IPS-18c (cell line): Measurements from ENCODE around the gene METTL25B.

ENCODE experiments used
- H3K4me3 ChIP-seq: 2 replicates; pipeline ENCODE4 v1.7.0; 2013; ENCODE audit warnings: low read depth, mild to moderate bottlenecking, low read length, moderate library complexity; ENCODE audit not compliant: insufficient read depth
- H3K9me3 ChIP-seq: one replicate; pipeline ENCODE4 v1.6.1; 2013; ENCODE audit warnings: mild to moderate bottlenecking, low read length, moderate library complexity; ENCODE audit not compliant: control insufficient read depth, insufficient read depth

The METTL25B gene

DNA sequence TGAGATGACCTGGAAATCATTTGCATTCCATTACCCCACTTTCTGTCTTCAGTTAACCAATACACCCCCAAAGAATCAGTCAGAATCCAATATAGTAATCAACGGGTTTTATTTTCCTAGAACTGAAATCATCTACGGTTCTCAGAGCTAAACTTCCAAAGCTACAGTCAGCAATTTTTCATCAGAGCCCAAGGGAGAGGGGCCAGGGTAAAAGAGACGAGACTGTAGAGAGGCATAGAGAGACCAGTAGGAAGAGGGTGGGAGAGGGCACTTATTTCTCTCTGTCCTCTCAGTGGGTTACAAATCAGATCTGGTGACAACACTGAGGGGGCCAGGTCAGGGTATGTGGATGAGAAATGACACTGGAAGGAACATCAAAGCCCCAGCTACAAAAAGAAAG, 13.7 kb downstream of the METTL25B start:
- no peak overlapping the region for H3K4me3 ChIP-seq
- no peaks in the 10 kb centered on the region for H3K9me3 ChIP-seq

- Histone ChIP-seq H3K9me3 (no peaks in the 10 kb centered on the region), H3K4me3 (no peak overlapping the region)
These were observed 14.5 kb downstream of the METTL25B start for GRCh38 chr1:156742801-156743200.

DNA sequence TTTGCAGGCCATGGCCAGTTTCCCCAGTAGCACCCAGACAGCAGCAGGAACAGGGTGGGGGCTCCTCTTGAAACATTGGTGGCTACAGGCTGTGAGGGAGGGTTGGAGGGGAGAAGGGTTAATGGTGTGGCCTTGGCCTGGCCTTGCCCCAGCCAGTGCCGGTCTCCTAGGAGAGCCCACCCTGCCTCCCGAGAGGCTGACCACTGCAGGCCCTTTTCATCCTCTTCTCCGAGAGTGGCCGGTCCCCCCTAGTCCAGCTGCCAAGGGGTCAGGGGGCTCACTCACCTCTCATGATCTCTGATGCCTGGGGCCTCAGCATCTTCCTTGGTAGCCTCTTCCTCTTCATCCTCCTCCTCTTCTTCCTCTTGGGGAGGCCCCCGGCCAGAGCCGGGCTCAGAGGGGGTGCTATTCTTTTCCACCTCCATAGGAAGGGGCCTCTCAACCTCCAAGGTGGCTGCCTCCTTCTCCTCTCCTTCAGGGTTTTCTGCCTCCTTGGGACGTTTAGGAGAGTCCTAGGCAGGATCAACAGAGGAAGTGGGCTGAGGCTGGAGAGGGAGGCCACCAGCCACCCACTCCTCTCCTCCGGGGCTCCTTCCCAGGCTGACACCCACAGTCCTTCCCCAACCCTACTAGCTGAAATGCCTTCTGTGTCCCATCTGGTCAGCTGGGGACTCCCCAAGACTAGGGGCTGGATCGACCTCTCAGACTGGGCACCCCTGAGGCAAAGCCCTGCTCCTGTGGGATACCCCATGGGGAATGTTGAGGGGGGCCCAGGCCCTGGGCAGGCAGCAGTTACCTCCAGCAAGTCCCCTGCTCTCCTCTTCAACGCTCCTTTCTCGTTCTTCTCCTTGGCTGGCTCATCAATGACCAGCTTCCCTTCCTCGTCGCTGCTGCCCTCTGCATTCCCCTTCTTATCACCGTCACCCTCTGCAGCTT, 15.4 kb downstream of the METTL25B start:
- no peaks in the 10 kb centered on the region for H3K9me3 ChIP-seq

GRCh38 chr1:156744344-156744743, 16.1 kb downstream of the METTL25B start:
- Histone ChIP-seq H3K9me3 (no peaks in the 10 kb centered on the region), H3K4me3 (no peak overlapping the region)

More for the DNA sequence above, 15.4 kb downstream of the METTL25B start:
- H3K4me3 ChIP-seq: no peak overlapping the region

- Histone ChIP-seq H3K4me3 (no peak overlapping the region), H3K9me3 (no peaks in the 10 kb centered on the region)
These were observed 16.6 kb downstream of the METTL25B start for GRCh38 chr1:156744786-156745419.

- Histone ChIP-seq H3K4me3 (no peak overlapping the region), H3K9me3 (no peaks in the 10 kb centered on the region)
These were observed 17.6 kb downstream of the METTL25B start for GRCh38 chr1:156745881-156746280.

GRCh38 chr1:156746406-156746727, 18.1 kb downstream of the METTL25B start:
- H3K4me3 ChIP-seq: peak overlapping the region; percentile 68; the same call in 1 of the 2 replicates

DNA sequence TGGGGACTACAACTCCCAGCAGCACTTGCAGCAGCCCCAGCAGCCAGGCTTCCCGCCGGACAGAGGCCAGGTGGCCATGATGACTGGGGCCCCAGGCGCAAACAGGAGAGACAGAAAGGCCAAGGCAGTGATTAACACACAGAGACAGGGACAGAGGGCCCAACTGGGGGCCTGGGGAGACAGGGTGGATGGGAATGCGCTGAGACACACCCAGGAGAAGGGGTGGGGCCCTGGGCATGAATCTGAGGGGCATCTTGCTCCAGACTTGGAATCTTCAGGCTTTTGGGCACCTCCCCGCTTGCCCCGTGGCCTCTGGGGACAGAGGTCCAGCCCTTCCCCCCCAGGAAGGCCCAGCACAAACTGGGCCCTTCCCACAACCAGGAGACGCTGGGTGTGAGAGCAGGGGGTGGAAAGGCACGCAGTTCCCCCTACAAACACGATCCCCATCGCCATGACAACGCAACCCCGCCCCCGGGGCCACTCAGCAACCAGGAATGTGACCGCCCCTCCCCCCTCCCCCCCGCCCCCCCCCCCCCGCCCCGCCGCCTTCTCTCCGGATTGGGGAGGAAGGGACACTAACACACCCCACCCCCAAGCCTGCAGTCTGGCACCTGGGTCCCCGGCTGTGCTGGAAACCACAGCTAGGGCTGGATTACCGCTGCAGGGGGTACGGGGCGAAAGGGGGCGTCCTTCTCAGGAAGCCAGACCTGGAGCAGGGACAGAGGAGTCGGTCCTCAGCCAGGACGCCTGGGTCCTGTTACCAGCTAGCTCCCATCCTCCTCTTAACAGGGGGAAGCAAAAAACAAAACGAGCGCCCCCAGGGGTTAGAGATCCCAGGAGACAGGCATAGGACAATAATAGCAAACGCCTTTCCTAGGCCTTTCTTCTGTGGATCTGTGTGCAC, 18.7 kb downstream of the METTL25B start:
- peak overlapping the region; percentile 68 for H3K4me3 ChIP-seq

More at GRCh38 chr1:156746406-156746727, 18.1 kb downstream of the METTL25B start:
- H3K9me3 ChIP-seq: no peaks in the 10 kb centered on the region

DNA sequence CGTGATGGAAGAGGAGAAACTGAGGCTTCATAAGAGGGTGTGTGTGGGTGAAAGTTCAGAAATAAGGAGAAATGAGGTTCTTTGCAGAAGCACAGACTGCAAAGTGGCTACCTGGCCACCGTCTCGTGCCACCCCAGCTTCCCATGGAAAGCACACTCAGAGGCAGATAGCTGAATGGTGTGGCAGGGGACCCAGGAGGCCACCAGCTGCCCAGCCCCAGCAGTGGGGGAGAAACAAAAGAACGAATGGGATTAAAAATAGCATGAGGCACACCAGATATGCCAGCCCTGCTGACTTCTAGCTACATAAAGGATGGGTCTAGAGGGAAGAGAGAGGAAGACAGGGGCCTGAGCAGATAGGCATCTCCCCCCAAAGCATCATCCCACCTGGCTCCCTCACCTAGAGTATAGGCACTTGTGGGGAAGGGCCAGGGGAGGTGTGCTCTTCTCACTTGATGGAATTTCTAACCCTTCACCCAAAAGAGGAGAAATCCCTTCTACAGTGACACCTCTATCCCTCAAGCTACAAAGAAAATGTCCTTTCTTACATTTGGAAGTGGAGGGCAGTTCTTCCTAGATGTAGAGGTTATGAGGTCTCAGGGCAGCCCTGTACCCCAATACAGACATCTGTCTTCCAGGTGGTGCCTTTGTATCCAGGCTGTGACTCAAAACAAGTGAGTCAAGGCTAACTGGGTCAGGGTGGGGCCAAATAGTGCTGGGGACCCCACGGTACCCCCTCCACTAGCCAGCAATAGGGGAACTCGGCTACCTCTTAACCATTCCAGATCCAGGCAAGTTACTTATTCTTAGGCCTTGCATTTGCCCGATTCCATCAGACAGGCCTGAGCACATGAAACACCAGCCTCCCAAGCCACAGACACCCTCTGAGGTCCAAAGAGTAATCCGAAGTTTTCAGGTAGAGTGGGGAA, 19.7 kb downstream of the METTL25B start:
- H3K4me3 ChIP-seq: peak overlapping the region; percentile 38
- H3K9me3 ChIP-seq: no peaks in the 10 kb centered on the region

More for the DNA sequence above, 18.7 kb downstream of the METTL25B start:
- no peaks in the 10 kb centered on the region for H3K9me3 ChIP-seq

DNA sequence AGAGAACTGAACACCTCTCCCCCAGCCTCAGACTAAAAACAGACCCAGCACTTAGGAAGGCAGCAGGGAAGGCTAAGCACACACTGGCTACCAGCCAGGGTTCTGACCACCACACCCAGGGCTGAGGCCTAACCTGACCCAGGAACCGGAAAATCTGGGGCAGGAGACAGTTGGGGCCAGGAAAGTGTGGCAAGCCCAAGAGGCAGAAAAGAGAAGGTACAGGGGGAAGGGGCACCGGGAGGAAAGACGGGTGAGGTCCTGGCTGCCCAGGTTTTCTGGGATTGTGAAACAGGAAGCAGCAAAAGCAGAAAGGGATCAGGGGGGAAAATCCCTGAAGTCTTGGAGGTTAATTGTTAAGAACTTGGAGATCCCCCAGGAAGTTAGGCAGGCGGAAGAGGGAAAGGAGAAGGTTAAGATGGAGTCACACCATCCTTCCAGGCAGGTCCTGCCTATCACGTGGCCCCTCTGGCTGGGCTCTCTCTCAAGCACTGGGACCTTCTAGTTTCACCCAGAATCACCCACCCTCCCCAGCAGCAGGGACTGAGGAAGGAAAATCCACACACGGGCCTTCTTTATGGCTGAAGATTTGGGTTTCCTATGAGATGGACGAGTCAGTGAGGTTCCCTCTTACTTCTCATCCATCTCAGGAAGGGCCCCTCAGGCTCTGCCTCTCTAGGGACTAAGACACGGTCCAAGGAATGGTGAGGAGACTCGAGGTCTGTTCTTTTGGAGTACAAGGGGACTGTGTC, 20.6 kb downstream of the METTL25B start:
- Histone ChIP-seq H3K4me3 (peak overlapping the region; percentile 38), H3K9me3 (no peaks in the 10 kb centered on the region)

- peak overlapping the region; percentile 99 for H3K4me3 ChIP-seq
These were observed 21.3 kb downstream of the METTL25B start for GRCh38 chr1:156749419-156750118.

GRCh38 chr1:156750191-156750672, 22.0 kb downstream of the METTL25B start:
- Histone ChIP-seq H3K4me3 (peak overlapping the region; percentile 99), H3K9me3 (no peaks in the 10 kb centered on the region)

More at GRCh38 chr1:156749419-156750118, 21.3 kb downstream of the METTL25B start:
- H3K9me3 ChIP-seq: no peaks in the 10 kb centered on the region

DNA sequence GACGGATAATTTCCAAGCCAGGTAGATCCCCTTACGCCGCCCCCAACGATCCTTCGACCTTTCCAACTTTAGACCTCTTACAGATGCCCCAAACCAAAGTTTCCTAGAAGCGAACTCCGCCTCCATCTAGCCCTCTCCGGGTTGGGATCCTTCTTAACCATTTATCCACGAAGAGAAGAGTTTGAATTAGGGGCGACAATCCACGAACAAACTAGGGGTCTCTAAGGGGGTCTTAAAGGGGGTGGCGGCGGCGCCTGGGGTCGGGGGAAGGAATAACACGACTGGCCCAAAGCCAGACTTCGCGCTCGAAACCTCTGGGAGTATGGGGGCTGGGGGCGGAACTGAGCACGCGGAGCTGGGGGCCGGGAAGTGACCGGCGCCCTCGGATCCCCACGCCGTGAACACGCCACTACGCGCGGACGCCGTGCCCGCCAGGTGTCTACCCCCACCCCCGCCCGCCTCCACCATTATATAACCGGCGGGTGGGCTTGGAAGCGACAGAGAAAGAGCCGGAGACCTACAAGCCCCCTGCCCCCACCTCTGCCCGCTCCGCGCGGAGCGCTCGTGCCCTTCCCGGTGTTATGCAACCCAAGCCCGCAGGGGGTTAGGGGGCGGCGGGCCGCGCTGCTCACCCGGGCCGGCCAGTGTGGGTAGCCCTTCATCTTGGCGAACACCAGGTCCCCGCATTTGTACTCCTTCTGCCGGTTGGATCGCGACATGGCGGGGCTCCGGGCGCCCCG, 22.6 kb downstream of the METTL25B start:
- no peaks in the 10 kb centered on the region for H3K9me3 ChIP-seq
- H3K4me3 ChIP-seq: peak overlapping the region; percentile 99

DNA sequence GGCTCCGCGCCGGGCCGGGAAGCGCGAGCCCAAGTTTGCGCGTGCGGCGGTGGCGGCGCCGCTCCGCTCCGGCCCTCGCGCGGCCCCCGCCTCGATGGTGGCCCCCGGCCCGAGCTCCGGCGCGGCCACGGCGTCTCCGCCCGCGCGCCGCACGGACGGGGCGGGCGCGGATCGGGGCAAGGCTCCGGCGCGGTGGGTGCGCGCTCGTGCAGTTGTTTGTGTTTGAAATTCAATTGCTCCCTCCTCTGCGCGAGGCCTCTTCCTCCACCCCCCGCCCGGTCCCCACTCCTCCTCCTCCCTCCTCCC, 23.1 kb downstream of the METTL25B start, which contains the start of gene HDGF:
TSS of gene HDGF (minus strand) at position 225 of the 306 bp plus-strand sequence. CDS start 246 bp downstream, outside the sequence.
- H3K9me3 ChIP-seq: no peaks in the 10 kb centered on the region
- H3K4me3 ChIP-seq: peak within 1 kb of the TSS; percentile 99
